ENCODE measurements around the gene DYRK1B.

GRCh38 chr19:39845584-39845932 is 11.6 kb upstream of the DYRK1B start:
- TF ChIP-seq CTCF (conservative IDR thresholded peaks at IDR 0.05 in 1 of 2, IDR thresholded peaks at IDR 0.05 in 1 of 2; ENCODE audit: low read depth in 1 of 2, low read length in 2 of 2) (peak in 1 of 2 donors; percentile 24), EZH2 (IDR thresholded peaks at IDR 0.05; ENCODE audit: low read length, missing control alignments) (no peak)
